HL-60 (cell line): ENCODE measurements around the gene RANGRF.

Experiments used
- DNase-seq, 2 experiments: peaks; one replicate each; pipeline ENCODE4 v3.0.0-alpha.2; 2010 to 2020; ENCODE audit warnings: low read depth in 1 of 2, low spot score in 1 of 2
- H3K27ac ChIP-seq: fragments of 250-450 bp; sonication (Bioruptor Pico); replicated peaks from 2 replicates; pipeline ENCODE4 v1.5.1; 2020; ENCODE audit warnings: mild to moderate bottlenecking, moderate library complexity
- H3K27me3 ChIP-seq: fragments of 250-450 bp; sonication (Bioruptor Pico); 2 replicates; pipeline ENCODE4 v1.5.1; 2021; ENCODE audit warnings: mild to moderate bottlenecking, moderate library complexity; ENCODE audit not compliant: insufficient read depth, poor library complexity, severe bottlenecking
- H3K4me3 ChIP-seq: replicated peaks from 2 replicates; pipeline ENCODE4 v1.5.1; 2011; ENCODE audit warnings: mild to moderate bottlenecking, control low read depth, low read length; ENCODE audit not compliant: insufficient read depth
- CTCF ChIP-seq: IDR thresholded peaks from one replicate; pipeline ENCODE4 v1.5.1; 2011; ENCODE audit warnings: low read length, control low read depth, inconsistent platforms; ENCODE audit not compliant: insufficient read depth
- GABPA ChIP-seq: IDR thresholded peaks from 2 replicates; pipeline ENCODE4 v1.6.1; 2012; ENCODE audit warnings: low read depth
- POLR2AphosphoS5 ChIP-seq: IDR thresholded peaks from 2 replicates; pipeline ENCODE4 v1.6.1; 2012; ENCODE audit warnings: low read depth
- REST ChIP-seq: IDR thresholded peaks from 2 replicates; pipeline ENCODE4 v1.6.1; 2012; ENCODE audit warnings: low read depth; ENCODE audit not compliant: insufficient replicate concordance
- SPI1 ChIP-seq: IDR thresholded peaks from 2 replicates; pipeline ENCODE4 v1.6.1; 2012; ENCODE audit warnings: low read depth, mild to moderate bottlenecking, borderline replicate concordance

RANGRF gene

GRCh38 chr17:8324923-8325322 is 36.5 kb downstream of the RANGRF start:
- no peak overlapping the region for H3K4me3 ChIP-seq
- no peaks in the 10 kb centered on the region for H3K27me3 ChIP-seq
- TF ChIP-seq GABPA (no peak), REST (no peak), POLR2AphosphoS5 (no peak), SPI1 (no peak), CTCF (no peak)
- peak in 1 of 2 experiments; percentile 29 for DNase-seq
- no peak overlapping the region for H3K27ac ChIP-seq

- H3K27me3 ChIP-seq = no peaks in the 10 kb centered on the region
- peak overlapping the region; percentile 8; the same call in 1 of the 2 replicates for H3K4me3 ChIP-seq
- TF ChIP-seq SPI1 (no peak), POLR2AphosphoS5 (no peak), GABPA (no peak), REST (no peak), CTCF (no peak)
- H3K27ac ChIP-seq = no peak overlapping the region
- peak in 1 of 2 experiments; percentile 8 for DNase-seq
These were observed 38.2 kb downstream of the RANGRF start for GRCh38 chr17:8326511-8327302.

- no peak overlapping the region for H3K4me3 ChIP-seq
- H3K27me3 ChIP-seq = no peaks in the 10 kb centered on the region
- no peak overlapping the region for H3K27ac ChIP-seq
- DNase-seq = no peak
- no peak for TF ChIP-seq CTCF
- TF ChIP-seq REST = no peak
- no peak for TF ChIP-seq POLR2AphosphoS5
- no peak for TF ChIP-seq SPI1
- no peak for TF ChIP-seq GABPA
These were observed 38.8 kb downstream of the RANGRF start for GRCh38 chr17:8327303-8327649.
